GM18508 (cell line): Measurements from ENCODE around the gene C4B.
"Not testable (repeated sequence)": the region's sequence is repeated elsewhere in the genome, so short reads cannot be mapped to it uniquely, and the experiment has no call there.

Source experiments
- ATAC-seq: cut with Tn5 transposase; IDR thresholded peaks from one replicate; pipeline ENCODE4 v1.9.1; 2021; ENCODE audit warnings: moderate number of reproducible peaks; ENCODE audit not compliant: insufficient read depth, unreplicated experiment

The C4B gene

GRCh38 chr6:32028631-32029030 is 14.0 kb downstream of the C4B start:
- ATAC-seq, result not testable (repeated sequence)

GRCh38 chr6:32029553-32029952 is 15.0 kb downstream of the C4B start:
- not testable (repeated sequence) for ATAC-seq

- not testable (repeated sequence) for ATAC-seq
Measured at GRCh38 chr6:32035283-32036013, 20.9 kb downstream of the C4B start.

GRCh38 chr6:32037136-32037535 is 22.5 kb downstream of the C4B start:
- not testable (repeated sequence) for ATAC-seq

GRCh38 chr6:32037598-32038524 is 23.3 kb downstream of the C4B start, which contains the start of gene CYP21A2:
CYP21A2 (plus strand) TSS chr6:32038415; CDS start chr6:32038423, 8 bp downstream.
- ATAC-seq, result not testable (repeated sequence)

- not testable (repeated sequence) for ATAC-seq
Measured at GRCh38 chr6:32038878-32039277, 24.3 kb downstream of the C4B start.

- ATAC-seq, result not testable (repeated sequence)
Measured at GRCh38 chr6:32039321-32040274, 25.0 kb downstream of the C4B start.

GRCh38 chr6:32040299-32041049 is 25.9 kb downstream of the C4B start:
- not testable (repeated sequence) for ATAC-seq

GRCh38 chr6:32041050-32041321 is 26.4 kb downstream of the C4B start:
- ATAC-seq, result not testable (repeated sequence)

GRCh38 chr6:32041385-32041784 is 26.8 kb downstream of the C4B start:
- not testable (repeated sequence) for ATAC-seq

GRCh38 chr6:32042276-32042675 is 27.7 kb downstream of the C4B start:
- ATAC-seq, result not testable (repeated sequence)

GRCh38 chr6:32043589-32044380 is 29.2 kb downstream of the C4B start:
- ATAC-seq, result not testable (repeated sequence)

- not testable (repeated sequence) for ATAC-seq
Measured at GRCh38 chr6:32044916-32045315, 30.3 kb downstream of the C4B start.

GRCh38 chr6:32045811-32046449 is 31.3 kb downstream of the C4B start:
- ATAC-seq, result no peak

GRCh38 chr6:32046450-32047083 is 32.0 kb downstream of the C4B start:
- ATAC-seq, result no peak

GRCh38 chr6:32047084-32047478 is 32.5 kb downstream of the C4B start:
- no peak for ATAC-seq

GRCh38 chr6:32047539-32047854 is 32.9 kb downstream of the C4B start:
- no peak for ATAC-seq
